ENCODE measurements around the gene CCSER2.

- TF ChIP-seq EZH2 (IDR thresholded peaks at IDR 0.05; ENCODE audit: insufficient read depth, poor library complexity, severe bottlenecking) (no peak), EZH2phosphoT487 (IDR thresholded peaks at IDR 0.05; ENCODE audit: insufficient read depth, low read depth) (no peak)
Measured at GRCh38 chr10:84538036-84538435, 209.6 kb downstream of the CCSER2 start.
